ENCODE results near the gene ARHGEF28.

Gene ARHGEF28

GRCh38 chr5:73625944-73626811 is at the start of gene ARHGEF28:
TSS of gene ARHGEF28 (plus strand) at chr5:73626196. CDS start at chr5:73684852, 58,656 bp downstream.
- peak; percentile 7 for DNase-seq

- no peak for DNase-seq
Measured at GRCh38 chr5:73582285-73583145, 43.5 kb upstream of the ARHGEF28 start.

- DNase-seq = no peak
Measured at GRCh38 chr5:73587923-73588322, 38.1 kb upstream of the ARHGEF28 start.

- DNase-seq = peak; percentile 70
Measured at GRCh38 chr5:73591102-73591695, 34.8 kb upstream of the ARHGEF28 start.

GRCh38 chr5:73591698-73592501 is 34.1 kb upstream of the ARHGEF28 start:
- no peak for DNase-seq

- DNase-seq = no peak
Measured at GRCh38 chr5:73592551-73592950, 33.4 kb upstream of the ARHGEF28 start.

GRCh38 chr5:73596705-73597328 is 29.2 kb upstream of the ARHGEF28 start:
- DNase-seq = peak; percentile 14

- no peak for DNase-seq
Measured at GRCh38 chr5:73599380-73599779, 26.6 kb upstream of the ARHGEF28 start.

- DNase-seq = no peak
Measured at GRCh38 chr5:73603998-73604397, 22.0 kb upstream of the ARHGEF28 start.

- DNase-seq = no peak
Measured at GRCh38 chr5:73605223-73606087, 20.5 kb upstream of the ARHGEF28 start.

GRCh38 chr5:73606206-73606753 is 19.7 kb upstream of the ARHGEF28 start:
- no peak for DNase-seq

GRCh38 chr5:73607228-73607627 is 18.8 kb upstream of the ARHGEF28 start:
- no peak for DNase-seq

- DNase-seq = no peak
Measured at GRCh38 chr5:73612799-73613198, 13.2 kb upstream of the ARHGEF28 start.

- no peak for DNase-seq
Measured at GRCh38 chr5:73615085-73615484, 10.9 kb upstream of the ARHGEF28 start.

GRCh38 chr5:73615947-73616346 is 10.0 kb upstream of the ARHGEF28 start:
- DNase-seq = no peak

- no peak for DNase-seq
Measured at GRCh38 chr5:73617510-73618279, 8.3 kb upstream of the ARHGEF28 start.

- no peak for DNase-seq
Measured at GRCh38 chr5:73619606-73620333, 6.2 kb upstream of the ARHGEF28 start.

- no peak for DNase-seq
Measured at GRCh38 chr5:73620334-73620687, 5.7 kb upstream of the ARHGEF28 start.

- DNase-seq = no peak
Measured at GRCh38 chr5:73623060-73623459, 2.9 kb upstream of the ARHGEF28 start.
